Gastrocnemius medialis (tissue), 4 donors: Measurements from ENCODE around the gene CTNNBL1. TPM values are rescaled to one million over a fixed set of nuclear protein-coding genes. Genes with fewer than 3 reads are reported as not detected.

Source experiments
- ATAC-seq, 2 donors: fragments of 150-250 bp; one replicate each; pipeline ENCODE4 v1.9.1; 2016
- DNase-seq, 2 donors: peaks; one replicate each; pipeline ENCODE4 v3.0.0-alpha.2; 2019
- H3K27ac ChIP-seq, 4 donors: fragments of 200-600 bp; sonication (generic); 1 replicate in 1 of 4; 2 replicates in 3 of 4; pipeline ENCODE4 v1.5.1; 2016 to 2018; ENCODE audit warnings: mild to moderate bottlenecking in 2 of 4, moderate library complexity in 1 of 4
- H3K27me3 ChIP-seq, 3 donors: fragments of 200-600 bp; sonication (generic) in 2 of 3; 1 replicate in 1 of 3; 2 replicates in 2 of 3; pipeline versions ENCODE4 v1.5.1 to v1.6.0; 2016 to 2019; ENCODE audit warnings: mild to moderate bottlenecking in 1 of 3, moderate library complexity in 1 of 3
- H3K36me3 ChIP-seq, 2 donors: fragments of 200-600 bp; sonication (generic) in 1 of 2; one replicate each; pipeline ENCODE4 v1.5.1; 2017 to 2018
- H3K4me1 ChIP-seq, 2 donors: fragments of 200-600 bp; sonication (generic) in 1 of 2; one replicate each; pipeline ENCODE4 v1.5.1; 2016 to 2017; ENCODE audit warnings: mild to moderate bottlenecking in 2 of 2
- H3K4me3 ChIP-seq, 4 donors: fragments of 200-600 bp; sonication (generic) in 3 of 4; 1 replicate in 1 of 4; 2 replicates in 3 of 4; pipeline ENCODE4 v1.5.1; 2016 to 2019; ENCODE audit warnings: mild to moderate bottlenecking in 2 of 4
- H3K9me3 ChIP-seq, 3 donors: fragments of 200-600 bp; sonication (generic) in 2 of 3; 1 replicate in 1 of 3; 2 replicates in 2 of 3; pipeline ENCODE4 v1.5.1; 2016 to 2019
- POLR2A ChIP-seq, 2 donors: fragments of 450-650 bp; IDR thresholded peaks; one replicate each; pipeline ENCODE4 v1.6.1; 2017; ENCODE audit warnings: antibody characterized with exemption in 2 of 2, mild to moderate bottlenecking in 2 of 2, moderate library complexity in 2 of 2
- in situ Hi-C, 4 donors: fragments of 200-750 bp; cut with MboI; loops; one replicate each; pipeline versions ENCODE4 v1.15.0 to v1.8.0; 2017; ENCODE audit warnings: low sequenced_read_pairs in 4 of 4
- intact Hi-C: fragments of 100-400 bp; cut with DNase I; formaldehyde crosslinking; loops from one replicate; pipeline ENCODE4 v1.15.1; 2023; ENCODE audit warnings: low total_unique reads
- total RNA-seq, 4 donors: library from RNA; depleted of rRNA; stranded (reverse); fragments of >200 nt; gene quantifications; one replicate each; pipeline versions ENCODE4 v1.1.0 to v1.2.3, GENCODE V29; 2016
- TF ChIP-seq, protein P1 (sequence below), 5 experiments: fragments of 450-650 bp in 3 of 5; fragments of 200-600 bp in 2 of 5; sonication (generic) in 2 of 5; IDR thresholded peaks in 4 of 5; conservative IDR thresholded peaks in 1 of 5; 1 replicate in 4 of 5; 2 replicates in 1 of 5; pipeline ENCODE4 v1.5.1; 2016 to 2019; ENCODE audit warnings: antibody characterized with exemption in 5 of 5, mild to moderate bottlenecking in 3 of 5, moderate library complexity in 3 of 5

The CTNNBL1 gene
- total RNA-seq, 4 donors from 2014 or later, result 23.1 to 35.4 (median 30.3) TPM

DNA sequence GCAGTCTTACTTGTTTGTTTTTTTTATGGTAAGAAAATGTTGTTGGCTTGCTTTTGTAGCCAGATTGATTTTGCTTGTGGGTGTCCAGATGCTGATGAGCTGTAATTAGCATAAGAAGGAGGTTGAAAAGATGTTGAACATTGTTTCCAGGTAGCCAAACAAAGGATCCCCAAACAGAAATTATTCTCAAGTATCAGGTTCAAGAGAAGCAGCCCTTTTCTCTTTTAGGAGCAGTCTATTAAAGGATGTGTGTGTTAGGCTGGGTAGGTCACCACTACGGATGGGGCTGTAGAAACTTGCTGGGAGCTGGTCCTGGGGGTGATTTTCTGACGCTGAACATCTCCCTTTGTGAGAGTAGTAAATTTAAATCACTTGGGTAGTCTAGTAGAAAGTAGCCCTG, 122.2 kb downstream of the CTNNBL1 start:
- in situ Hi-C loops (loop anchor here in 1 of 4 donors (25.0 kb wide), 1 partner anchor 96 kb away; the partner anchor contains the start of gene VSTM2L), intact Hi-C loops (no loop called here)
- ATAC-seq, result no peak
- Histone ChIP-seq H3K4me1 (no peaks in the 10 kb centered on the region), H3K27me3 (no peaks in the 10 kb centered on the region), H3K36me3 (no peaks in the 10 kb centered on the region), H3K4me3 (no peak overlapping the region), H3K27ac (no peak overlapping the region), H3K9me3 (no peaks in the 10 kb centered on the region)
- TF ChIP-seq, protein P1, sequence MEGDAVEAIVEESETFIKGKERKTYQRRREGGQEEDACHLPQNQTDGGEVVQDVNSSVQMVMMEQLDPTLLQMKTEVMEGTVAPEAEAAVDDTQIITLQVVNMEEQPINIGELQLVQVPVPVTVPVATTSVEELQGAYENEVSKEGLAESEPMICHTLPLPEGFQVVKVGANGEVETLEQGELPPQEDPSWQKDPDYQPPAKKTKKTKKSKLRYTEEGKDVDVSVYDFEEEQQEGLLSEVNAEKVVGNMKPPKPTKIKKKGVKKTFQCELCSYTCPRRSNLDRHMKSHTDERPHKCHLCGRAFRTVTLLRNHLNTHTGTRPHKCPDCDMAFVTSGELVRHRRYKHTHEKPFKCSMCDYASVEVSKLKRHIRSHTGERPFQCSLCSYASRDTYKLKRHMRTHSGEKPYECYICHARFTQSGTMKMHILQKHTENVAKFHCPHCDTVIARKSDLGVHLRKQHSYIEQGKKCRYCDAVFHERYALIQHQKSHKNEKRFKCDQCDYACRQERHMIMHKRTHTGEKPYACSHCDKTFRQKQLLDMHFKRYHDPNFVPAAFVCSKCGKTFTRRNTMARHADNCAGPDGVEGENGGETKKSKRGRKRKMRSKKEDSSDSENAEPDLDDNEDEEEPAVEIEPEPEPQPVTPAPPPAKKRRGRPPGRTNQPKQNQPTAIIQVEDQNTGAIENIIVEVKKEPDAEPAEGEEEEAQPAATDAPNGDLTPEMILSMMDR (IDR thresholded peaks at IDR 0.05 in 4 of 5, conservative IDR thresholded peaks at IDR 0.05 in 1 of 5), result no peak
- no peak for TF ChIP-seq POLR2A (IDR thresholded peaks at IDR 0.05)
- DNase-seq, result no peak

DNA sequence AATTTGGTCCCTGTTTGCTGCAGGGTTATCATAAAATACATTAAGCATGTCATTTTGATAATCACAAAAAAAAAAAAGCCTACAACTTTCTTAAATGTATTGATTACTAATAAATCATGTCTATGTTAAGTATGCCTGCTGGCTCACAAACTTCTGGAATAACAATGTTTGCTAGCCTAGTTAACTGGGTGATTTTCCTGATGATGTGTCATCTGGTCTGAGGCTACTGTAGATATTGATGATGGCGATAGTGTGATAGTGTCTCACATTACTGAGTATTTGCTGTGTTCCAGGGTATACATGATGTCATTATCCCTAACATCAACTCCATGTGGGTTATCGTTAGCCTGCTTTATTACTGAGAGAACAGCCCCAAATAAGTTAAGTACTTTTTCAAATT, 122.9 kb downstream of the CTNNBL1 start:
- Histone ChIP-seq H3K4me1 (no peaks in the 10 kb centered on the region), H3K36me3 (no peaks in the 10 kb centered on the region), H3K27ac (no peak overlapping the region), H3K9me3 (no peaks in the 10 kb centered on the region), H3K4me3 (no peak overlapping the region), H3K27me3 (no peaks in the 10 kb centered on the region)
- no peak for DNase-seq
- in situ Hi-C loops (loop anchor here in 1 of 4 donors (25.0 kb wide), 1 partner anchor 96 kb away; the partner anchor contains the start of gene VSTM2L), intact Hi-C loops (no loop called here)
- no peak for TF ChIP-seq POLR2A (IDR thresholded peaks at IDR 0.05)
- TF ChIP-seq, protein P1 (IDR thresholded peaks at IDR 0.05 in 4 of 5, conservative IDR thresholded peaks at IDR 0.05 in 1 of 5), result no peak
- no peak for ATAC-seq

DNA sequence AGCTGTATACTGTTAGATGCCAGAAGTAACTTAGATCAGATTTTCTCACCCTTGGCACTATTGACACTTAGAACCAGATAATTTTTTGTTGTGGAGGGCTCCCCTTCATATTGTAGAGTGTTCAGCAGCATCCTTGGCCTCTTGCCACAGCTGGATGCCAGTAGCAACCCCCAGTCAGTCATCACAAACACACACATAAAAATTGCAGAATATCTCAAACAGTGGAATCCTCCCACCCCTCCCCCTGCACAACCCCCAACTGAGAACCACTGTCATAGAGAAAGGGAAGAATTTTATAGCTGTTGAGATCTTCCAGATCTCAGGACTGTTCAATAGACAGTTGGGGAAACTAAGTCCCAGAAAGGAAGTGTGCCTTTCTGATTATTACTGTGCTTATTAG, 127.9 kb downstream of the CTNNBL1 start:
- Histone ChIP-seq H3K4me3 (no peak overlapping the region), H3K36me3 (no peaks in the 10 kb centered on the region), H3K27ac (no peak overlapping the region), H3K27me3 (no peaks in the 10 kb centered on the region), H3K4me1 (no peaks in the 10 kb centered on the region), H3K9me3 (no peaks in the 10 kb centered on the region)
- no peak for ATAC-seq
- TF ChIP-seq, protein P1 (IDR thresholded peaks at IDR 0.05 in 4 of 5, conservative IDR thresholded peaks at IDR 0.05 in 1 of 5), result no peak
- no peak for TF ChIP-seq POLR2A (IDR thresholded peaks at IDR 0.05)
- in situ Hi-C loops (loop anchor here in 1 of 4 donors (25.0 kb wide), 1 partner anchor 91 kb away; the partner anchor contains the start of gene VSTM2L), intact Hi-C loops (no loop called here)
- DNase-seq, result no peak

DNA sequence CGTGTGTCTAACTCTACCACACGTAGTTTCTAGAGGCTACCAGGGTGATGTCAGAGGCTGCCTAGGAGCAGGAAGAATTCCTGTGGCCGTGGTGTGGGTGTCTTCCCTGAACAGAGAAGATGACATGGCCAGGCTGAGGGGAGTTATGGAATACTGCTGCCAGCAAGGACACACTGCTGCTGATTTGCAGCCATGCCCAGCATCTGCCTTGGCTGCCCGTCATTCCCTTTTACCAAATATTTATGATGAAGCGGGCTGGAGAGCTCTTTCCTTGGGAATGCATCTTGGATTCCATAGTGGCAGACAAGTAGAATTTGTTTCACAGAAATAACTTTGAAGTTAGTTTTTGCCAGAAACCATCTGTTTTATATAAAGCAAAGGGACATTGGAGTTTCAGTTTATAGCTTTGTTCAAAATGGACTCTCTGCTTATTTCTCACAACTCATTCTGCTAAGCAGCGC, 128.3 kb downstream of the CTNNBL1 start:
- Histone ChIP-seq H3K27ac (no peak overlapping the region), H3K4me1 (no peaks in the 10 kb centered on the region), H3K36me3 (no peaks in the 10 kb centered on the region), H3K27me3 (no peaks in the 10 kb centered on the region), H3K4me3 (no peak overlapping the region), H3K9me3 (no peaks in the 10 kb centered on the region)
- no peak for DNase-seq
- in situ Hi-C loops, result loop anchor here in 1 of 4 donors (25.0 kb wide), 1 partner anchor 90 kb away; the partner anchor contains the start of gene VSTM2L
- no peak for ATAC-seq
- TF ChIP-seq, protein P1 (IDR thresholded peaks at IDR 0.05 in 4 of 5, conservative IDR thresholded peaks at IDR 0.05 in 1 of 5), result no peak
- no peak for TF ChIP-seq POLR2A (IDR thresholded peaks at IDR 0.05)
- intact Hi-C loops, result no loop called here
